ENCODE results near the gene EPHA3. TPM values are rescaled to one million over a fixed set of nuclear protein-coding genes. Genes with fewer than 3 reads are reported as not detected.

Gene EPHA3
- total and polyA plus RNA-seq, 4 donors: 0.44 to 2.7 (median 1.2) TPM

- 55% methylated on average over 2 of the region's 2 CpGs for WGBS
- Histone ChIP-seq H3K4me3 (ENCODE audit: low read depth in 1 of 3, low read length in 3 of 3) (no peak overlapping the region), H3K36me3 (ENCODE audit: control insufficient read depth in 4 of 4, insufficient read depth in 3 of 4, low read depth in 1 of 4, low read length in 3 of 4) (no peaks in the 10 kb centered on the region), H3K4me1 (ENCODE audit: control insufficient read depth in 4 of 4, insufficient read depth in 4 of 4, low read length in 3 of 4) (no peaks in the 10 kb centered on the region), H3K27ac (ENCODE audit: low read depth in 1 of 2, low read length in 2 of 2) (no peak overlapping the region), H3K9ac (ENCODE audit: low read depth in 1 of 2, low read length in 2 of 2) (no peak overlapping the region), H3K27me3 (ENCODE audit: control insufficient read depth in 4 of 4, insufficient read depth in 4 of 4, low read length in 3 of 4) (no peaks in the 10 kb centered on the region), H3K9me3 (ENCODE audit: control insufficient read depth in 4 of 4, low read length in 3 of 4) (no peaks in the 10 kb centered on the region)
- no peak for TF ChIP-seq TAF1 (conservative IDR thresholded peaks at IDR 0.05)
- no peak for TF ChIP-seq YY1 (IDR thresholded peaks at IDR 0.05)
- TF ChIP-seq GABPA (IDR thresholded peaks at IDR 0.05 in 1 of 2, conservative IDR thresholded peaks at IDR 0.05 in 1 of 2): no peak
- no peak for TF ChIP-seq RAD21 (IDR thresholded peaks at IDR 0.05)
- no peak for TF ChIP-seq HNF4G (IDR thresholded peaks at IDR 0.05)
- no peak for TF ChIP-seq RXRA (IDR thresholded peaks at IDR 0.05)
- TF ChIP-seq REST (IDR thresholded peaks at IDR 0.05): no peak
- no peak for TF ChIP-seq FOXA2 (IDR thresholded peaks at IDR 0.05)
- TF ChIP-seq HNF4A (conservative IDR thresholded peaks at IDR 0.05): no peak
- no peak for TF ChIP-seq JUND (IDR thresholded peaks at IDR 0.05)
- no peak for TF ChIP-seq EGR1 (IDR thresholded peaks at IDR 0.05; ENCODE audit: low read depth in 2 of 2)
- TF ChIP-seq SP1 (IDR thresholded peaks at IDR 0.05): no peak
- DNase-seq (ENCODE audit: low spot score): no peak
Observed at GRCh38 chr3:89306540-89306939, 199.1 kb downstream of the EPHA3 start.

- Histone ChIP-seq H3K4me3 (ENCODE audit: low read depth in 1 of 3, low read length in 3 of 3) (no peak overlapping the region), H3K4me1 (ENCODE audit: control insufficient read depth in 4 of 4, insufficient read depth in 4 of 4, low read length in 3 of 4) (no peaks in the 10 kb centered on the region), H3K9me3 (ENCODE audit: control insufficient read depth in 4 of 4, low read length in 3 of 4) (no peaks in the 10 kb centered on the region), H3K9ac (ENCODE audit: low read depth in 1 of 2, low read length in 2 of 2) (no peak overlapping the region), H3K36me3 (ENCODE audit: control insufficient read depth in 4 of 4, insufficient read depth in 3 of 4, low read depth in 1 of 4, low read length in 3 of 4) (no peaks in the 10 kb centered on the region), H3K27me3 (ENCODE audit: control insufficient read depth in 4 of 4, insufficient read depth in 4 of 4, low read length in 3 of 4) (no peaks in the 10 kb centered on the region), H3K27ac (ENCODE audit: low read depth in 1 of 2, low read length in 2 of 2) (no peak overlapping the region)
- no peak for DNase-seq (ENCODE audit: low spot score)
- TF ChIP-seq GABPA (IDR thresholded peaks at IDR 0.05 in 1 of 2, conservative IDR thresholded peaks at IDR 0.05 in 1 of 2) (no peak), HNF4G (IDR thresholded peaks at IDR 0.05) (no peak), FOXA2 (IDR thresholded peaks at IDR 0.05) (no peak), CTCF (IDR thresholded peaks at IDR 0.05; ENCODE audit: low read depth, low read length, missing input control) (no peak), YY1 (IDR thresholded peaks at IDR 0.05) (no peak), EGR1 (IDR thresholded peaks at IDR 0.05; ENCODE audit: low read depth in 2 of 2) (no peak), MAX (IDR thresholded peaks at IDR 0.05) (no peak), NR2F2 (IDR thresholded peaks at IDR 0.05) (no peak), TAF1 (conservative IDR thresholded peaks at IDR 0.05) (no peak)
- 77% methylated on average over 2 of the region's 2 CpGs for WGBS
Observed at GRCh38 chr3:89311581-89311980, 204.2 kb downstream of the EPHA3 start.

Data from liver (tissue), 9 donors.